ENCODE data around the gene CREB3L2.

GRCh38 chr7:137846827-137847567 is 154.9 kb downstream of the CREB3L2 start, which contains the start of gene DGKI:
- TF ChIP-seq CTCF (IDR thresholded peaks at IDR 0.05; ENCODE audit: insufficient read depth, low read length, poor library complexity, severe bottlenecking): no peak
- no peak for TF ChIP-seq EZH2phosphoT487 (conservative IDR thresholded peaks at IDR 0.05; ENCODE audit: low read length)

Measured in SU-DHL-6 (cell line).